ENCODE measurements around the gene NEB.

GRCh38 chr2:151570191-151570590 lies 164.1 kb downstream of the NEB start:
- TF ChIP-seq GATA3 (IDR thresholded peaks at IDR 0.05; ENCODE audit: low read depth, low read length), result no peak
- no peak for TF ChIP-seq GATA2 (IDR thresholded peaks at IDR 0.05; ENCODE audit: low read depth, low read length)

Data from SH-SY5Y (cell line).